Activated CD4-positive, alpha-beta memory T cell treated with anti-CD3 and anti-CD28 coated beads, Interleukin-2, amount 10 ng/mL, durations not matched to agents 7 days and 5 days (primary cell): ENCODE data around the gene FOXL3. TPM values are rescaled to one million over a fixed set of nuclear protein-coding genes. Genes with fewer than 3 reads are reported as not detected.

Source experiments
- CTCF ChIA-PET: fragments of 350-600 bp; sonication (Branson Sonifier 250); formaldehyde crosslinking; loops from one replicate; lab custom pipeline; 2021; ENCODE audit warnings: antibody characterized with exemption, inconsistent platforms; lab: Charles Lee
- POLR2A ChIA-PET: fragments of 350-600 bp; sonication (Branson Sonifier 250); formaldehyde crosslinking; loops from one replicate; lab custom pipeline; 2021; ENCODE audit warnings: antibody characterized with exemption; lab: Charles Lee
- DNase-seq: peaks from one replicate; pipeline ENCODE4 v3.0.0-alpha.2; 2020
- H3K27ac Mint-ChIP-seq: one replicate; pipeline ENCODE4 v1.8.0; 2021; ENCODE audit warnings: mild to moderate bottlenecking, mixed read lengths
- H3K27me3 Mint-ChIP-seq: one replicate; pipeline ENCODE4 v1.8.0; 2021; ENCODE audit warnings: mixed read lengths
- H3K36me3 Mint-ChIP-seq: one replicate; pipeline ENCODE4 v1.8.0; 2021; ENCODE audit warnings: low read depth, mixed read lengths
- H3K4me1 Mint-ChIP-seq: one replicate; pipeline ENCODE4 v1.8.0; 2021; ENCODE audit warnings: mixed read lengths
- H3K4me3 Mint-ChIP-seq: one replicate; pipeline ENCODE4 v1.8.0; 2021; ENCODE audit warnings: mild to moderate bottlenecking, mixed read lengths
- H3K9me3 Mint-ChIP-seq: one replicate; pipeline ENCODE4 v1.8.0; 2021; ENCODE audit warnings: mixed read lengths
- total RNA-seq, 2 experiments: library from RNA; stranded (reverse); gene quantifications; one replicate each; pipeline ENCODE4 v1.2.3, GENCODE V29; 2021

The FOXL3 gene
- total RNA-seq, 2 experiments from 2014 or later: not detected

DNA sequence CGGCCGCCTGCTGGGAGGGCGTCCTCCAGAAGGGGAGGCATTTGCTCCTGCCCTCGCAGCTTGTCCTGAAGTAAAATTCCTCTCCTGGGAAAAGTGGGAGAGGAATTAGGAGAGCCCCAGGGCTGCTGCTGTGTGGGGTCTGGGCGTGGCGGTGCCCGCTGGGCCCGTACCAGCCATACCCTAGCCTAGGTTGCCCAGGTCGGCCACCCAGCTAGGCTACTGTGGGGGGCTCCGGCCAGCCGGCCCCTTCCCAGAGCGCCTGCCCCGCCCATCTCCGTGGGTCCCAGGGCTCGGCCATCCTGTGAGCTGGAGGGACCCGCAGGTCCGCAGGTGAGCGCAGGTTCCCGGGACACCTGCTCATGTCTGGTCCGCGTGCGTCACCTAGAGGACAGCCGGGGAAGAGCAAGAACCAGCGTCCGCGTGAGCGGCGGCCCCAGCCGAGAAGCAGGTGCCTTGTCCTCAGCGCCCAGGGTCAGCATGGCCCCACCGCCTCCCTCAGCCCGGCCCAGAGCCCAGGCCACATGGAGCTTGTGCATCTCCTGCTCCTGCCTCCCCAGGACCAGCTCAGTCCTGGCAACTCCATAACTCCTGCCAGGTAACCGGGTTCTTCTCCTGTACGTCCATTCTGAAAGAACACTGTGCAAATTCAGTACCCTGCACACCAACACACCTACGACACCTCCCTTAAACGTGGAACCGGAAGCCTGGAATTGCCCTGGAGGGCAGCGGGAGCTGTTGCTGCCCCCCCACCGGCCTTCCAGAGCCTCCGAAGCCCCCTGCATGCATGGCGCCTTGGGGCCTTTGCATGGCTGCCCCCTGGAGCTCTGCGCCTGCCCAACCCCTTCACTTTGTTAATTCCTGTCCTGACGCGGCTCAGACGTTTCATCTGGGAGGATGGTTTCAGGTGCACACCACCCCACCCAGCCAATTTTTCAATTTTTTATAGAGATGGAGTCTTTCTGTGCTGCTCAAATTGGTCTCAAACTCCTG is 22.8 kb upstream of the FOXL3 start:
- peaks cover 3% of the 10 kb centered on the region for H3K4me1 Mint-ChIP-seq
- no peaks in the 10 kb centered on the region for H3K27me3 Mint-ChIP-seq
- ChIA-PET CTCF (no interaction called here), POLR2A (no interaction called here)
- no peak overlapping the region for H3K4me3 Mint-ChIP-seq
- peaks cover 5% of the 10 kb centered on the region for H3K9me3 Mint-ChIP-seq
- H3K36me3 Mint-ChIP-seq: peaks cover 6% of the 10 kb centered on the region
- H3K27ac Mint-ChIP-seq: no peak overlapping the region
- no peak for DNase-seq

DNA sequence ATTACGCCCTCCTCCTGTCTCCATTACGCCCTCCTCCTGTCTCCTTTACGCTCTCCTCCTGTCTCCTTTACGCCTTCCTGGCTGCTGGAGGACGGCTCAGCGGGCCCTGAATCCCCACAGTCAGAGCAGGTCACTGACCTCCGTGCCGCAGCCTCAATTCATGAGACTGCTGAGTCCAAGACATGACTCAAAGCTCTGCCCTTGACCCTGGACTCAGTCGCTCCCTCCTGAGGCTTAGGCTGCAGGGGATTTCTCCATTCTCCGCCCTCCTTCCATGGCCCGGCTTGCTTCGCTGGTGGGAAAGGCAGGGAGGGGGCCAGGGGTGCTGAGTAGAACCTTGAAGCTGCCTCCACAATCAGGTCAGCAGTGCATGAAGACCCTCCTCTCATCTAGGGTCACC is 21.0 kb upstream of the FOXL3 start:
- POLR2A ChIA-PET: no interaction called here
- CTCF ChIA-PET: no interaction called here

DNA sequence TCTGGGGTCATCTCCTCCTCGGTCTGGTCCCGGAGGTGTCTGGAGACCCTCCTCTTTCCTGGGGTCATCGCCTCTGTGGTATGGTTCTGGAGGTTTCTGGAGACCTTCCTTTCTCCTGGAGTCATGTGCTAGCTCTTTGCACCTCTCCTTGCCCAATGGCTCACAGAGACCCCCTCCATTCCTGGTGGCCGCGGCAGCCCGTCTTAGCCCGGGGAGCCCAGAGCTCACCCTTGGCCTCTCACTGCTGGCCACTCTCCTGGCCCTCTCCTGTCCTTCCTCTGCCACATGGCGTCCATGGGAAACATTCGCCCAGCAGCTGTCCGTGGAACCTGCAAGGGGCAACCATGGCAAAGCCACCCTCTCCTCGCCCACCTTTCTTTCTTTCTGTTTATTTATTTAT is 20.2 kb upstream of the FOXL3 start:
- ChIA-PET CTCF (interaction anchor here (1.5 kb wide), 1 partner anchor 52 kb away, joined by 4 read pairs; no protein-coding TSS in a partner anchor), POLR2A (no interaction called here)
- H3K4me3 Mint-ChIP-seq: no peak overlapping the region
- H3K27ac Mint-ChIP-seq: no peak overlapping the region
- DNase-seq: no peak
- H3K9me3 Mint-ChIP-seq: peaks cover 3% of the 10 kb centered on the region
- no peaks in the 10 kb centered on the region for H3K36me3 Mint-ChIP-seq
- H3K4me1 Mint-ChIP-seq: no peaks in the 10 kb centered on the region
- no peaks in the 10 kb centered on the region for H3K27me3 Mint-ChIP-seq

More for the DNA sequence above, 21.0 kb upstream of the FOXL3 start:
- Mint-ChIP-seq H3K4me3 (no peak overlapping the region), H3K36me3 (no peaks in the 10 kb centered on the region), H3K9me3 (peaks cover 3% of the 10 kb centered on the region), H3K27ac (no peak overlapping the region), H3K27me3 (no peaks in the 10 kb centered on the region), H3K4me1 (no peaks in the 10 kb centered on the region)
- no peak for DNase-seq

GRCh38 chr7:270351-270983 is 19.5 kb upstream of the FOXL3 start:
- Mint-ChIP-seq H3K4me3 (no peak overlapping the region), H3K4me1 (no peaks in the 10 kb centered on the region), H3K36me3 (no peaks in the 10 kb centered on the region)

DNA sequence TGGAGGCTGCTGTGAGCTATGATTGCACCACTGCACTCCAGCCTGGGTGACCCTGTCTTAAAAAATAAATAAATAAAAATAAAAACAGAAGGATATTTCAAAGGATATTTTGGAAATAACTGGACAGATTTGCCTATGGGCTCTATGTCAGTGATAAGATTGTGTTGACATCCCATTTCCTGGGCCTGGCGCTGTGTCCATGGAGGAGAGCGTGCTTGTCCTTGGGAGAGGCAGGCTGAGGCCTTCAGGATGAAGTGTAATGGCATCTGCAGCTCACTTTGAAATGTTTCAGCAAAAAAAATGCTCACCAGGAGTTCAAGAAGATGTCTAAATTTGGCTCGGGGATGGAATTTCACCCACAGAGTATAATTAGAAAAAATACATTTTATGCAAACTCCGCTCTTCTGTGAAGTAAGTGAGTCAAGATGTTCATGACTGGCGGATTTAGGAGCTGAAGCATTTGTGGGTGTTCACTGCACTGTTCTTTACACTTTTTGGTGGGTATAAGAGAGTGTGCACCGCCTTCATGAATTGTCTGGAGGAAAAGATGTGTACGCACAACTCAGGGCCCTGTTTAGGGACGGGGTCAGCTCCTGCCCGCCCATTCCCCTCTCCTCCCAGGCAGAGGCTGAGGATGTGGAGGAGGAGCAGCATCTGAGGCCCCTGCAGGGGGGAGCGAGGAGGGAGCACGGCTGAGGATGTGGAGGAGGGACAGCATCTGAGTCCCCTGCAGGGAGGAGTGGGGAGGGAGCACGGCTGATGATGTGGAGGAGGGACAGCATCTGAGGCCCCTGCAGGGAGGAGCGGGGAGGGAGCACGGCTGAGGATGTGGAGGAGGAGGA is 18.5 kb upstream of the FOXL3 start:
- H3K27me3 Mint-ChIP-seq: peaks cover 3% of the 10 kb centered on the region
- peaks cover 3% of the 10 kb centered on the region for H3K9me3 Mint-ChIP-seq
- ChIA-PET POLR2A (no interaction called here), CTCF (interaction anchor here (1.5 kb wide), 1 partner anchor 50 kb away, joined by 4 read pairs; no protein-coding TSS in a partner anchor)
- H3K27ac Mint-ChIP-seq: no peak overlapping the region
- no peak for DNase-seq
- H3K4me1 Mint-ChIP-seq: no peaks in the 10 kb centered on the region
- no peak overlapping the region for H3K4me3 Mint-ChIP-seq
- H3K36me3 Mint-ChIP-seq: no peaks in the 10 kb centered on the region

More at GRCh38 chr7:270351-270983, 19.5 kb upstream of the FOXL3 start:
- Mint-ChIP-seq H3K27me3 (peaks cover 3% of the 10 kb centered on the region), H3K9me3 (peaks cover 3% of the 10 kb centered on the region), H3K27ac (no peak overlapping the region)
- ChIA-PET POLR2A (no interaction called here), CTCF (interaction anchor here (1.5 kb wide), 1 partner anchor 51 kb away, joined by 4 read pairs; no protein-coding TSS in a partner anchor)
- DNase-seq: no peak

GRCh38 chr7:272108-272615 is 17.8 kb upstream of the FOXL3 start:
- POLR2A ChIA-PET: no interaction called here

DNA sequence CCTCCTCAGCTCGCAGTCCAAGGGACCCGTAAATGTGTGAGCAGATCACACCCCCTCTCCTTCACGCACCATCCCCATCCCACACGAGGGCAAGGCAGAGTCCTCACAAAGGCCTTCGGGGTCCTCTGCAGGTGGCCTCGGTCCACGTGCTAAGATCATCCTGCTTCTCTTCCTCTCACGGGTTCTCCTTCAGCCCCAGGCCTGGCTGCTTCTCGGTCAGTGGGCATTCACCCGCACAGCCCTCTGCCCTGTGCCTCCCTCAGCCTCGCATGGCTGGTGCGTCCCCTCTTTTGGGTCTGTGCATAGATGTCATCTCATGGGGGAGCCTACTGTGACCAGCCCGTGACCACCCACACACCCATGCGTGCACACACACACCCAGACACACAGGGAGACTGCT is 17.3 kb upstream of the FOXL3 start:
- Mint-ChIP-seq H3K27me3 (peaks cover 6% of the 10 kb centered on the region), H3K36me3 (no peaks in the 10 kb centered on the region), H3K4me3 (no peak overlapping the region), H3K27ac (no peak overlapping the region), H3K9me3 (peaks cover 3% of the 10 kb centered on the region), H3K4me1 (no peaks in the 10 kb centered on the region)
- POLR2A ChIA-PET: no interaction called here
- CTCF ChIA-PET: no interaction called here
- DNase-seq: no peak

More at GRCh38 chr7:272108-272615, 17.8 kb upstream of the FOXL3 start:
- no peak for DNase-seq
- Mint-ChIP-seq H3K4me3 (no peak overlapping the region), H3K27ac (no peak overlapping the region), H3K4me1 (no peaks in the 10 kb centered on the region), H3K27me3 (peaks cover 3% of the 10 kb centered on the region), H3K36me3 (no peaks in the 10 kb centered on the region), H3K9me3 (peaks cover 3% of the 10 kb centered on the region)
- CTCF ChIA-PET: no interaction called here

GRCh38 chr7:273327-273726 is 16.6 kb upstream of the FOXL3 start:
- no peak for DNase-seq
- Mint-ChIP-seq H3K27ac (no peak overlapping the region), H3K4me3 (no peak overlapping the region), H3K27me3 (peaks cover 10% of the 10 kb centered on the region), H3K36me3 (no peaks in the 10 kb centered on the region), H3K4me1 (no peaks in the 10 kb centered on the region), H3K9me3 (peaks cover 3% of the 10 kb centered on the region)
- POLR2A ChIA-PET: no interaction called here
- CTCF ChIA-PET: no interaction called here

DNA sequence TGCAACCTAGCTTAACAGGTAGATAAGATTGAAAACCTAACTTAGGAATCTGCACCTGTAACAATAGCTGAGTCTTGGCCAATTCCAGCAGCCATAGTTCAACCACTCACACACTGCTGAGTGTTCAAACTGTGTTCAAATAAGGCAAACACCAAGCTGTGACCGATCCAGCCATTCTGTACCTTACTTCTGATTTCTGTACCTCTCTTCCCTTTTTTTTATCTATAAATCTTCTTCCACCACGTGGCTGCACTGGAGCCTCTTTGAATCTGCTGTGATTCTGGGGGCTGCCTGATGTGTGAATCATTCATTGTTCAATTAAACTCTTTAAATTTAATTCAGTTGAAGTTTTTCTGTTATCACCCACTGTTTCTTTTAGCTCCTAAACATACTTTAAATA is 15.7 kb upstream of the FOXL3 start:
- peaks cover 3% of the 10 kb centered on the region for H3K9me3 Mint-ChIP-seq
- no peaks in the 10 kb centered on the region for H3K4me1 Mint-ChIP-seq
- H3K27ac Mint-ChIP-seq: no peak overlapping the region
- DNase-seq: no peak
- no peak overlapping the region for H3K4me3 Mint-ChIP-seq
- peaks cover 10% of the 10 kb centered on the region for H3K27me3 Mint-ChIP-seq
- ChIA-PET CTCF (no interaction called here), POLR2A (no interaction called here)
- H3K36me3 Mint-ChIP-seq: no peaks in the 10 kb centered on the region

DNA sequence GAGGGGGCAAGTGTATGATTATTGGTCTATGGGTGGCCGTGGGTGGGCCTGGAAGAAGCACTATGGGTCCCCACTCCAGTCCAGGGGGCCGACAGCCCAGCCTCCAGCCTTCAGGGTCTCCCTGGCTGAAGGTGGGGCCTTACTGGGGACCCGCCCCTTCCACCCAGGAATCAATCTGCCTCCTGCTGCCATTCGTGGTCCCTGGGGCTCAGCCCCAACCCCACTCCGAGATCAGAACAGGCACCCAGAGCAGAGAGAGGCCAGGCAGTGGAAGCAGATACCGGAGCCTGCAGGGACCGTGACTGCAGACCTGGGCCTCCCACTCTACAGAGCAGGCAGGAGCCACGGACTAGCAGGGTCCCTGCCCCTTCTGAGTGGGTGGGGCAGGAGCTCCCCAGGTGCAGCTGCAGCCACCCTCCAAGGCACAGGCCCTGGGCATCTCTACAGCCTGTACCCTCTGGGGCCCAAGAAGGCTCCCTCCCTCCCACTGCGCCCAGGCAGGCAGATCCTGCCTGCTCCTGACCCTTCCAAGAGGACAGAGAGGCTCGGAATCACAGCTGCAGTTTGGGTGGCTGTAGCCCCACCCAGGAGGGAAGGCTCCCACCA is 13.6 kb upstream of the FOXL3 start:
- Mint-ChIP-seq H3K9me3 (peaks cover 3% of the 10 kb centered on the region), H3K27me3 (peaks cover 10% of the 10 kb centered on the region), H3K27ac (no peak overlapping the region), H3K4me3 (no peak overlapping the region), H3K36me3 (no peaks in the 10 kb centered on the region), H3K4me1 (no peaks in the 10 kb centered on the region)
- CTCF ChIA-PET: no interaction called here
- POLR2A ChIA-PET: no interaction called here
- DNase-seq: no peak

GRCh38 chr7:277228-277627 is 12.7 kb upstream of the FOXL3 start:
- no peak for DNase-seq
- H3K27me3 Mint-ChIP-seq: peaks cover 10% of the 10 kb centered on the region
- H3K27ac Mint-ChIP-seq: no peak overlapping the region
- POLR2A ChIA-PET: no interaction called here
- no peaks in the 10 kb centered on the region for H3K4me1 Mint-ChIP-seq
- peaks cover 3% of the 10 kb centered on the region for H3K9me3 Mint-ChIP-seq
- no peak overlapping the region for H3K4me3 Mint-ChIP-seq
- CTCF ChIA-PET: no interaction called here
- H3K36me3 Mint-ChIP-seq: no peaks in the 10 kb centered on the region

- ChIA-PET POLR2A (no interaction called here), CTCF (no interaction called here)
- no peaks in the 10 kb centered on the region for H3K4me1 Mint-ChIP-seq
- no peak overlapping the region for H3K4me3 Mint-ChIP-seq
- H3K27me3 Mint-ChIP-seq: peaks cover 10% of the 10 kb centered on the region
- H3K9me3 Mint-ChIP-seq: peaks cover 3% of the 10 kb centered on the region
- no peaks in the 10 kb centered on the region for H3K36me3 Mint-ChIP-seq
- no peak overlapping the region for H3K27ac Mint-ChIP-seq
- no peak for DNase-seq
Measured at GRCh38 chr7:278081-278480, 11.9 kb upstream of the FOXL3 start.
